HG03432 (cell line): ENCODE results near the gene PMP22.

Source experiments
- ATAC-seq: cut with Tn5 transposase; IDR thresholded peaks from one replicate; pipeline ENCODE4 v1.9.1; 2021; ENCODE audit warnings: mild to moderate bottlenecking, moderate library complexity; ENCODE audit not compliant: unreplicated experiment

PMP22 gene

DNA sequence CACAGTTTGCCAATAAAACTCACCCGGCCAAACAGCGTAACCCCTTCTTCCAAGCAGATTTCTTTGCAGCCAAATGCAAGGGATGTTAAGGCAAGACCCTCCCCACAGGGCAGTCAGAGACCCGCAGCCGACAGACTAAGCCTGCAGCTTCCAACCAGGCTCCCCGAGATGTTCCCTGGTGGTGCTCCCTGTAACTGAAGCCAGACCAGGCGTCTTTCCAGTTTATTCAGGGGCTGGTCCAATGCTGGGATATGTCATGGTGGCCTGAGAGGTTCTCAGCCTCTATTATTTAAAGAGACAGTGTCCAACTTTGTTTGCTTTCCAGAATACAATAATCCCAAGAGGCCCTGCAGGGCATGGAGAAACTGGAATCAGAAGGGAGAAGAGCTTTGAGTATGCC lies at the start of gene PMP22:
PMP22 (minus strand) TSS at position 196 of the 400 bp plus-strand sequence. CDS start 4,599 bp downstream, outside the sequence.
- ATAC-seq, result no peak

GRCh38 chr17:15311996-15312395 lies 46.9 kb upstream of the PMP22 start:
- no peak for ATAC-seq

- ATAC-seq, result no peak
Observed at GRCh38 chr17:15309793-15310192, 44.7 kb upstream of the PMP22 start.

- no peak for ATAC-seq
Observed at GRCh38 chr17:15309236-15309635, 44.1 kb upstream of the PMP22 start.

DNA sequence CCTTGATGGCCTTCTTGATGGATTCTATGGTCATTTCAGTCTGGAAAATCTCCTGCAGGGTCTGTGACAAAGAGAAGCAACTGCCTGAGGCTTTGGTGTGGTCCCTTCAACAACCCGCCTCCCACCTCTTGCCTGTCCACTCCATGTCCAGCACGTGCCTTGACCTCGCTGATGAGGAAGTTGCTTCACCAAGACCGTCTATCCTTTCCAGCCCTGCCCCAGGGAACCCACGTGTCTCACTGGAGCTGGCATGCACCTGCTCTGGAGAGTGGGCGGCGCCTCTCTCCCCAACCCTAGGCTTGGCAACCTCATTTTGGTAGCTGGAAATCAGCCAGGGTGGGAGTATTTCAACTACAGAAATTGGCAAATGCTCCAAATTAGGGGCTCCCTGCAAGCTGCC lies 43.6 kb upstream of the PMP22 start:
- ATAC-seq, result no peak

- no peak for ATAC-seq
Observed at GRCh38 chr17:15307710-15308111, 42.6 kb upstream of the PMP22 start.

DNA sequence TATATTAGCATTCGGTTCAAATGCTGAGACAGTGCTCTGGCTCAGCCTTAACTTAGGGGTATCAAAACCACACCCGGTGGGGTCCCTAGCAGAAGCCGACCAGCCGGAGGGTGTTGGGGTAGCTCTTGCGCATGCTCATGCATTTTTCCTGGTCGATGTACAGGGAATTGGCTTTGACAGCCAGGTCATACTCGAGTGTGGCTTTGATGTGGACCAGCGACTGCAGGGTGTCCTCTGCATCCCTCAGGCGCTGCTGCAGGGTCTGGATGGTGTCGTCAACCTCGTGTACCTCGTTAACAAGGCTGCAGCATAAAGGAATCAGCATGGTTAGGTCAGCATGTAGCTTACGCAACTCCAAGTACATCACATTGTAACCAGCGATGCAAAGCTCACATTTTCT lies 38.7 kb upstream of the PMP22 start:
- ATAC-seq, result no peak

GRCh38 chr17:15303268-15303667 lies 38.1 kb upstream of the PMP22 start:
- ATAC-seq, result no peak

DNA sequence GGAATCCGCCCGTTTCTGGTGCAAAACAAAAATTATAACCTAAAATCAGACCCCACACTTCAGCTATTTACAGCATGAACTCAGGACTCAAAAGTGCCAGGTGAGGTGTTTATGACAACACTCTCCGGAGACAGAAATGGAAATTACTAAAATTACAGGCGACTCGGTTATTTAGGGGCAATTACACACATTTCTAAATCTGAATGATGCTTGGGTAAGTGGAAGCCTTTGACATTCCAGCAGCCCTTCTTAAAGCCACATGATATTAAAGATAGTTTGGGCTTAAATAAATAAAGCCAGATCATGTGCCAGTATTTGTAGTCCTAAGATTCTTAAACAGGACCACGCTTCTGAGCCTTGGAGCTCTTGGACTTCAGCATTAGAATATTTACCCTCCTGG lies 36.7 kb upstream of the PMP22 start:
- ATAC-seq, result no peak

- ATAC-seq, result no peak
Observed at GRCh38 chr17:15298176-15298575, 33.0 kb upstream of the PMP22 start.

DNA sequence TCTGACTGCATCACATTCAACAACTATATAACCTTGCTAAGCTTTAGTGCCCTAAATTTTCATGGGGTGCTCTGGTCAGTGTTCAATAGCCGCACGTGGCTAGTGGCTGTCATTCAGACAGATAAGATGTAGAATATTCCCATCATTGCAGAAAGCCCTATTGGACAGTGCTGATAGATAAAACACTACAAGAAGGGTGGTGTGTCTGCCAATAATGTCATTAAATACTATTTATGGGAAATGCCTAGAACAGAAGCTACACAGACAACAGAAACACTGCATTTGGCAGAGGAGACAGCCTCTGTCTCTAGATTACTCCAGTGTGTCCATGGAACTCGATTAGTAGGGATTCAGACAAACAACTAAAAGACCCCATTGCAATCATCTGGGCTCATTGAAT lies 28.4 kb upstream of the PMP22 start:
- no peak for ATAC-seq

- ATAC-seq, result no peak
Observed at GRCh38 chr17:15291674-15292361, 26.7 kb upstream of the PMP22 start.

DNA sequence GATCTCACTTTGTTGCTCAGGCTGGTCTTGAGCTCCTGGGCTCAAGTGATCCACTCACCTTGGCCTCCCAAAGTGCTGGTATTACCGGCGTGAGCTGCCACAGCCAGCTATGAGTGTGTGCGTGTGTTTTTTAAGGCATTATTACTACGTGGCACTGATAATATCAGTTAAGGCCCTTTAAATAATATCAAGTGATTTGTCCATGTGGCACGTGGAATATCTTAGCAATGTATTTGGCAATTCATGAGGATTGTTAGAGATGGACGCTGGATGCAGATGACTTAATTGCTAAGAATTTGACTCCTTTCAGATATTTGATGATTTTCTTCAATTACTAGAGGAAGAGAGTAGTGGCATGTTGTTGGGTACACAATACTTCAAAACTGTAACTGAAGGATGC lies 25.5 kb upstream of the PMP22 start:
- no peak for ATAC-seq

- ATAC-seq, result no peak
Observed at GRCh38 chr17:15289285-15290183, 24.4 kb upstream of the PMP22 start.

GRCh38 chr17:15288859-15289258 lies 23.7 kb upstream of the PMP22 start:
- ATAC-seq, result no peak

DNA sequence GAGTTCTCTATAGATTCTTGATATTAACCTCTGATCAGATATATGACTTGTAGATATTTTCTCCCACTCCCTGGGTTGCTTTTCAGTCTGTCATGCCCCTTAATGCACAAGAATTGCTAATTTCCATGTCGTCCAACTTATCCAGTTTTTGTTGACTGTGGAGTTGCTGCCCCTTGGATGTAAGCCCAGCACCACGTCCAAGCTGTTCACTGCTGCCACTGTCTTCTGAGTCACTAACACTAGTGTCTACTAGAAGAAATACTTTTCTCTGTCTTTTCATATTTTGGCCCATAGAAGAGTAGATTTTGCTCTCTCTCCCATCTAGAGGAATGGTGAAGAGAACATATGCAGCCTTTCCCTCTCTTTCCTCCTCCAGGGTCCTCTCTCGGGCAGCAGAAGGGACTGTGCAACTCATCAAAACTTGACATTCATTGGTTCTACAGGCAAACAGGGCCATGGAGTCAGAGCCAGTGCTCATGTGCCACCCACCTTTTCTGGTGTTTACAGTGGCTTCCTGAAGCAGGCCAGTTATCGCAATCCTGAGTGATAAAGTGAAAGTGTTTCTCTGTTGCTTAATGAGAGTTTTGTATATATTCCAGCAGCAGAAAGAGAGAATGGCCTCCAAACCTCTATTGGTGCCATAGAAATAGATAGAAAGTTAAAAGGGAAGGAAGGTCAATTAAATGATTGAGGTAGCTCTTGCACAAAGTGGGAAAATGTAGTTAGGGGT lies 22.6 kb upstream of the PMP22 start:
- ATAC-seq, result no peak

DNA sequence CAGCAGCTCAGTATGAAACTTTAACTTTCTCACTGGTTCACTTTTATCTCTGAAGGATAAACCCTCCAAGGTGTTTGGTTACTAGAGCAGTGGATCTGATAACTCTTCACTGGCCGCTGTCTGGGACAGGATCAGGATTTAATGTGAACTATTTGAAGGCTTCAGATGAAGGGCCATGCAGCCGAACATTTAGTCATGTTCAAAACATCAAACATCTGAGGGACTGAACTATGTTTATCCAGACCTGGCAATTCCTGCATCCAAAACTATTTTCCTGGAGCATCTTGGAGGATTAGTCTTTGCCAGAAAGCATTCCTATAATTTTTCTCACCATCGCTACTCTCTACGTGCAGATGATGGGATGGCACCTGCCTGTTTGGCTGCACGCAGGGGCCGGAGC lies 20.3 kb upstream of the PMP22 start:
- no peak for ATAC-seq

GRCh38 chr17:15284537-15284936 lies 19.4 kb upstream of the PMP22 start:
- no peak for ATAC-seq

DNA sequence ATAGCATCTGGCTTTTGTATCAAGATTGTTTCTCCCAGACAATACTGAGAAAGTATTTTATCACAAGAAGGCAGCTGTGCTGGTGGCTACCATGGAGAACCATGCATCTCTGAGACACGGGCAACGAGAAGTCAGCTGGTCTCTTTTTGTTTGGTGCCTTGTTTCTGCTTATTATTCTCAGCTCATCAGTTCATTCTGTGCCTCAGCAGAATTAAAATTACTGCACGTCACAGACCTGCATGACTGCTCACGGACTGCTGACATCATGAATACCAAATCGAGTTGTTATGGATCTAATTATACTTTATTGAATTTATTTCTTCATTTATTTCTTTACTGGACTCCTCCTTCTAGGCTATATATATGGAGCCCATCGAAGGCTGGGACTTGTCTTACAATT lies 19.0 kb upstream of the PMP22 start:
- ATAC-seq, result no peak

DNA sequence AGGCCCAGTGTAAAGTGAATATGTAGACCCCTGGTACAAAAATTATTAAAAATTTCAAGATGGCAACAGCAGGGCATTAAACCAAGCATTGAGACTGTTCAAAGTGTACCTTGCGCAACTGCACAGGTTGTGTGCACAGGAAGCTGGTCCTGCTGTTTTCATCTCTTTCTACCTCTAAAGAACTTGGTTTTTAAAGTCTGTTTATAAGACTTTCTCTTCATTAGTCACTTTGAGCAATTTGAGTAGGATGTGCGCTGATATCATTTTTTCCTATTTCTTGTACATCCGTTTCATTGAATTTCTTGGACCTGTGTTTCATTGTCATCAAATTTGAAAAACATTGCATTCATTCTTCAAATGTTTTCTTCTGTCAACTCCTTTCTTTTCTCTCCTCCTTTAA lies 16.8 kb upstream of the PMP22 start:
- ATAC-seq, result no peak

- ATAC-seq, result no peak
Observed at GRCh38 chr17:15278924-15279477, 13.9 kb upstream of the PMP22 start.
